Activated T-cell treated with anti-CD3 and anti-CD28 coated beads, Interleukin-2, amount 50 U/mL, for 1 hour (primary cell): ENCODE data around the gene SETD7.

Source experiments
- DNase-seq: peaks from one replicate; pipeline ENCODE4 v3.0.0-alpha.2; 2020

The SETD7 gene

DNA sequence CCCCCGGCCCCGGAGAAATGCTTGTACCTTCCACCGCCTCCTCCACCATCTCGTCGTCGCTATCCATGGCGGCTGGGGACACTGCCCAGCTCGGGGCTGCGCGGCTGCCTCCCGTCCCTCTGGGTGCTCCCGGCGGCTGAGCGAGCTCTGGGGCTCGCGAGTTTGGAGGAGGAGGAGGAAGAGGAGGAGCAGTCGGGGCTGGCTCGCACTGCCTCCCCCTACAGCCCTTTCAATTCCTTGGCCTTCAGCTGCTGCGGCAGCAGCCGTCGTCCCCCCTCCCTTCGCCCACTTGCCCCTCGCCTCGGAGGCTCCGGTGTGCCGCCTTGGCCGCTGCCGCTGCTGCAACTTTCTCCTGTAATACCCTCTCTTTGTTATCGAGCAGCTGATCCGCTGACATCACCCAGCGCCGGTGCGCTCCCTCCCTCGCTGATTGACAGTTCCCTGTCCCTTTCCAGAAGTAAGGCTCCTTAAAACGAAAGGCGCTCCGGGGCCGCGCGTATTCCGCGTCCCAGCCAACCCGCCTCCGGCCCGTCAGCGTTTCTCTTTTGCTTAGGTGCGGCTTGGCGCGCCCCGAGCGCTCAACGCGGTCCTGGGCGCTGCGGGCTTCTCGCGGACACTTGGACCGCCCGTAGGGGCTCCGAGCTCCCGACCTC, at the start of gene SETD7:
Gene SETD7, minus strand, starts transcription at position 149 of the 653 bp plus-strand sequence. Its CDS starts 82 bp downstream, at position 67.
- peak; percentile 64 for DNase-seq

GRCh38 chr4:139605516-139605915, 49.5 kb upstream of the SETD7 start:
- no peak for DNase-seq

GRCh38 chr4:139603576-139604410, 47.8 kb upstream of the SETD7 start:
- DNase-seq: no peak

- DNase-seq: no peak
Observed at GRCh38 chr4:139602776-139603360, 46.8 kb upstream of the SETD7 start.

- DNase-seq: no peak
Observed at GRCh38 chr4:139600662-139601061, 44.6 kb upstream of the SETD7 start.

- DNase-seq: no peak
Observed at GRCh38 chr4:139599594-139600374, 43.8 kb upstream of the SETD7 start.

- DNase-seq: no peak
Observed at GRCh38 chr4:139599076-139599475, 43.1 kb upstream of the SETD7 start.

- no peak for DNase-seq
Observed at GRCh38 chr4:139596684-139597279, 40.8 kb upstream of the SETD7 start.

DNA sequence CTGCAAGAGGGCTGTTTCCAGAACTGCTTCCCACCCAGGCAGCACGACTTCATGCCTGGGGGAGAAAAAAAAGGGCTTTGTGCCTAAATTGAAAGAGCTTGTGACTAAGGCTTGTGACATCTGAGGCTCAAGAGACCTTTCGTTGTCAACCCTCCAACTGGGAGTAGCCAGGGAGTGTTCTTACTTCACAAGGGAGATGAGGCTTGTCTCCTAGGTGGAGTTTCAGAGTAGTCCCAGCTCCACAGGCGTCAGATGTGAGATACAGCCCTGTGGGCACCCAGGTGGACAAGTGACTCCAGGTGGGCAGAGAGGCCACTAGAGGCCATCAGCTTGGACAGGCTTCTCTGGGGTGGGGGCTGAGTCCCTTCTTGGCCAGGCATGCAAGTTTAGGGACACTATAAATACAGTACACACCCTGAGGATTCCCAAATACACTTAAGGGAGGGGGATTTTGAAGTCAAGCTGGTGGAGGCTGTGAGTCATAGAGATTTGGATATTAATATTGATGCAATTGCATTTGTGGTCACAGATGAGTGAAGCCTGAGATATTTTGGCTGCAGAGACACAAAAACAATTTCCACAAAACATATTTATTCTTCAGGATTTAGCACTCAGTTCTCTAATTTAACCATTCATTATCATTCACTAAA, 40.1 kb upstream of the SETD7 start:
- no peak for DNase-seq

GRCh38 chr4:139594591-139595185, 38.7 kb upstream of the SETD7 start:
- DNase-seq: no peak

DNA sequence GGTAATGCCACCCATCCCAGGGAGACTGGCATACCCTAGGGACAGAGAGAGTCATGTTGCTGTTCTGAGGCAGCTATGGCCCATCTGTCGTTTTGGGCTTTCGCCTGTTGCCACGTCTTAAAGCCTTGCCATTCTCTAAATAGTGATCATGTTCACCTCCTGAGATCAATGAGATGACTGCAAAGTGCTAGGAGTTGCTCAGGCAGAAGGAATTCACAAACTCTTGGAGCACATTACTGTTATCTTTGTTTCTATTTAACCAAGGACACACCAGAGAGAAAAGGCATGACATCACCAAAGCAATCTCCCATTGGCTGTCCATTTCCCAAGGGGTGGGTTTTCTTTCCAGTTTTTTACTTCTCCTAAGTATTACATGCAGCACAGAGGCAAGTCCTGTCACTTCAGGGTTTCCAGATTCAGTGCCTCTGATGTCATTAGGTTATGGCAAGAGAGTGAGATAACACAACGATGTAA, 37.1 kb upstream of the SETD7 start:
- no peak for DNase-seq

DNA sequence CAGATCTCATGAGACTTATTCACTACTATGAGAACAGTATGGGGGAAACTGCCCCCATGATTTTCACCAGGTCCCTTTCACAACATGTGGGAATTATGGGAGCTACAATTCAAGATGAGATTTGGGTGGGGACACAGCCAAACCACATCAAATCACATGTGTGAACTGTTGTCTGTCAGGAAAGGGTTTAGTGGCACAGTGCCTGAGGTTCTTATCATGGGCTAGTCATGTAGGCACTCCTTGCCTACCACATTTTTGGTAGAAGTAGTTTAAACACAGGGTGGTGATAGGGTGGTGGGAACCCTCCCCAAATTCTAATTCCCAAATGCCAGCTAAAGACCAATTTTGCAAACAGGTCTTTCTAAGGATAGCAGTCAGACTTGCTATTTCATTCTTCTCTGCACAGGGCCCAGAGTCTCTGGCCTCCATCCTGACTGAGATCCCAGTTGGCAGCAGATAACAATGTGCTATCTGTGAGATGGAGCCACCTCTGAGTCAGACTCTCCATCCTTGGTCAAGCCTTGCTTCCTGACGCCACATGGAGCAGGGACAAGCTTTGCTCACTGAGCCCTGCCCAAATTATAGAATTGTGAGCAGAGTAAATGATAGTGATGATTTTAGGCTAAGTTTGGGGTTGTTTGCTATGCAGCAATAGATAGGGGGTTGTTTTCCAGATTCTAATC, 33.5 kb upstream of the SETD7 start:
- no peak for DNase-seq

- DNase-seq: no peak
Observed at GRCh38 chr4:139587446-139587845, 31.4 kb upstream of the SETD7 start.

GRCh38 chr4:139585473-139585872, 29.5 kb upstream of the SETD7 start:
- no peak for DNase-seq

GRCh38 chr4:139584784-139585183, 28.8 kb upstream of the SETD7 start:
- no peak for DNase-seq

DNA sequence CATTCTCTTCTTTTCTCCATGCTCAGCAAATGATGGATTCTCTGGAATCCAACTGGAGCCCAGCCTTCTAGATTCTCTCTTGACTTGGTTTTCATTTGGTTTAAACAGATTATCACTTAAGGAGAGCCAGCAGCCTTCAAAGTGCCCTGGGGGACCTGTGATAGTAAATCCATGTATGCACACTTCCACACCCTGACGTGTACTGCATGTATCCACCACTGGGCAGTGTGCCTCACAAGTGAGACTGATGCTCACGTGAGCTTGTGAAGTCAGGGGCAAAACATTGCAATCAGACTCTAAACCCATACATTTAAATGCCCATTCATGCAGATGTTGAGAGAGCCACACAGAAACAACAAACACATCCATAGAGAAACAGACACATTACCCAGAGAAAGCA, 28.0 kb upstream of the SETD7 start:
- no peak for DNase-seq

DNA sequence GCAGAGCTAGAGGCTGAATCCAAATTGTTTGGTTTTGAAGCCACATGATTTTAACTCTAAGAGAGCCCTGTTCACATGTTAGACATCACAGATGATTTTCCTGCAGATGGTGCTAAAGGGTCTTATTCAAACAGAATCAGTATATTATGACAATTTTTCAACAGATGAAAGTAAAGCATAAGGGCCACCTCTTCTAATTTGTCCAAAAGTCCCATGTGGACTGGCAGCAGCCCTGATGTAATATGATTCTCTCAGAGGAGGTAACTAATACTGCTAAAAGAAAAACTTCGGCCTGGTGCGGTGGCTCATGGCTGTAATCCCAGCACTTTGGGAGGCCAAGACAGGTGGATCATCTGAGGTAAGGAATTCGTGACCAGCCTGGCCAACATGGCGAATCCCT, 26.0 kb upstream of the SETD7 start:
- DNase-seq: no peak

- no peak for DNase-seq
Observed at GRCh38 chr4:139581096-139581495, 25.1 kb upstream of the SETD7 start.

DNA sequence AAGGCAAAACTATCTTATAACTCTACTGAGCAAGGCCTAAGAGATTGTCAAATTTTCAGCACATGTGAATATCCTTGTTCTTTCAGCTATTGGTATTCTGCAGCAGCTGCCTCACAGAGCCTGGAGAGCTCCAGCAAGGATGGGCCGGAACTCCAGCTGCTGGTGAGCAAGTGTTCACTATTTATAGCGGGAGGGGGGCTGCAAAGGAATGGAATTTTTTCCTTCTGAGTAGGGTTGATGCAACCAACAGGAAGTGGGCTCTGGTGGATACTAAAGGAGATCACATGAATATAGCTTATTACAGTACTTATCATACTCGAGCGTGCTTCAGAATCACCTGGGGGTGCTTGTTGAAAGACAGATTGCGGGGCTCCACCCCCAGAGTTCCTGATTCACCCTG, 20.2 kb upstream of the SETD7 start:
- no peak for DNase-seq

DNA sequence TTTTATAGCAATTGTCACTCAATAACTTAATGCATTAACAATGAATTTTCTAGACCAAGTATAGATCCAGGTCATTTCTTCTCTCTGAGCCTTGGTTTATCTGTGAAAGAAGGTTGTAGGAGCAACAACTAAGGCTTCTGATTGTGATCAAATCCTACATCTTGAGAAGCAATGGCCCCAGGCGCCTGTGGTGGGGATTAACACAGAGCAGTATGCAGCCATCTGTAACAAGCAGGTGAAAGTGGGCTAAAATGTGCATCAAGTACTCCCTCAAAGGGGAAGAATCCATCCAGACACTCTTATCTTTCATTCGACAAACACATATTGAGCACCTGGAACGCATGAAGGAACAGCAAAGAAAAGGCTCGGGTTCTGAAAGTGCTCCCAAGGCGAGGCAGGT, 19.1 kb upstream of the SETD7 start:
- DNase-seq: no peak

DNA sequence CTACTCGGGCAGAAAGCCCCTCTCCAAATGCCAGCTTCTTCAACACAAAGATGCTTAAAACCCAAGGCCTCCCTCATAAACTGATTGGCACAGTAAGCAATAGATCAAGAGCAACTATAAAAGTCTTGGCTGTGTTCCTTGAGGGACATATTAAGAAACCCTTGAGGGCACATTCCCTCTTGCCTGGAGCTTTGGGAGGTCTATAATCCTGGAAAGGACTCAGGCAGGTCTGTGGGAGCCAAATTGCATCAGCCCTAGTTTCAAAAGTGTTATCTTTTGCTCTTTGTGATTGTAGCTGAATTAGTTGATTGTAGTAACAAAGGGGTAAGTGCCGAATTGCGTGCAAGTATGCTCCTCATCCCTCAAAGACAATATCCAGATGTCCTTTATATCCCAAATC, 18.6 kb upstream of the SETD7 start:
- no peak for DNase-seq
